Neural cell (in vitro differentiated cells): ENCODE results near the gene ARHGAP18. TPM values are rescaled to one million over a fixed set of nuclear protein-coding genes. Genes with fewer than 3 reads are reported as not detected.

Source experiments
- H2AFZ ChIP-seq: fragments of 200-600, 300-800 bp; sonication (generic), shearing (Covaris generic); 2 replicates; pipeline ENCODE4 v1.6.0; 2014; ENCODE audit warnings: low read depth, mild to moderate bottlenecking, antibody characterized with exemption, low read length, moderate library complexity
- H3F3A ChIP-seq: fragments of 200-600 bp; shearing (Covaris generic); 2 replicates; pipeline ENCODE4 v1.6.1; 2016; ENCODE audit warnings: mild to moderate bottlenecking, moderate library complexity, mixed read lengths, antibody characterized with exemption, low read length; ENCODE audit not compliant: insufficient read depth, poor library complexity, severe bottlenecking
- H3K27ac ChIP-seq: fragments of 200-600, 300-800 bp; sonication (generic), shearing (Covaris generic); 2 replicates; pipeline ENCODE4 v1.5.1; 2014; ENCODE audit warnings: mild to moderate bottlenecking, low read length, moderate library complexity
- H3K27me3 ChIP-seq: fragments of 300-800, 200-600 bp; sonication (generic), shearing (Covaris generic); 2 replicates; pipeline ENCODE4 v1.6.0; 2014; ENCODE audit warnings: mild to moderate bottlenecking, low read depth, low read length, moderate library complexity; ENCODE audit not compliant: insufficient read depth
- H3K36me3 ChIP-seq: fragments of 300-800, 200-600 bp; sonication (generic), shearing (Covaris generic); 2 replicates; pipeline ENCODE4 v1.5.1; 2014; ENCODE audit warnings: mild to moderate bottlenecking, antibody characterized with exemption, low read length, moderate library complexity; ENCODE audit not compliant: insufficient read depth
- H3K4me2 ChIP-seq: fragments of 300-800, 200-600 bp; sonication (generic), shearing (Covaris generic); 2 replicates; pipeline ENCODE4 v1.6.0; 2014; ENCODE audit warnings: mild to moderate bottlenecking, low read length
- H3K4me3 ChIP-seq: fragments of 300-800, 200-600 bp; sonication (generic), shearing (Covaris generic); 2 replicates; pipeline ENCODE4 v1.5.1; 2014; ENCODE audit warnings: mild to moderate bottlenecking, low read length, moderate library complexity
- H3K79me2 ChIP-seq: fragments of 200-600 bp; shearing (Covaris generic); replicated peaks from 2 replicates; pipeline ENCODE4 v1.6.0; 2014; ENCODE audit warnings: mild to moderate bottlenecking, low read length, moderate library complexity; ENCODE audit not compliant: insufficient read depth
- H3K9ac ChIP-seq: fragments of 300-800, 200-600 bp; sonication (generic), shearing (Covaris generic); 2 replicates; pipeline ENCODE4 v1.6.1; 2016; ENCODE audit warnings: mild to moderate bottlenecking, low read length, mixed read lengths
- H3K9me2 ChIP-seq: fragments of 200-600 bp; shearing (Covaris generic); 2 replicates; pipeline ENCODE4 v1.6.1; 2016; ENCODE audit warnings: mild to moderate bottlenecking, low read length, mixed read lengths; ENCODE audit not compliant: insufficient read depth
- H3K9me3 ChIP-seq: fragments of 200-600, 300-800 bp; sonication (generic), shearing (Covaris generic); 2 replicates; pipeline ENCODE4 v1.6.1; 2016; ENCODE audit warnings: mild to moderate bottlenecking, mixed run types, low read length, moderate library complexity, mixed read lengths
- H4K20me1 ChIP-seq: fragments of 200-600 bp; shearing (Covaris generic); 2 replicates; pipeline ENCODE4 v1.6.1; 2016; ENCODE audit warnings: mild to moderate bottlenecking, mixed run types; ENCODE audit not compliant: insufficient read depth
- CTCF ChIP-seq: fragments of 450-650 bp; IDR thresholded peaks from 2 replicates; pipeline ENCODE4 v1.5.1; 2014; ENCODE audit warnings: antibody characterized with exemption, mild to moderate bottlenecking, moderate library complexity; ENCODE audit not compliant: poor library complexity, severe bottlenecking
- EP300 ChIP-seq: fragments of 450-650 bp; conservative IDR thresholded peaks from 2 replicates; pipeline ENCODE4 v1.6.1; 2014; ENCODE audit warnings: antibody characterized with exemption, mild to moderate bottlenecking, moderate library complexity; ENCODE audit not compliant: poor library complexity, severe bottlenecking
- EZH2 ChIP-seq: fragments of 200-600, 300-800 bp; shearing (Covaris generic), sonication (generic); IDR thresholded peaks from 2 replicates; pipeline ENCODE4 v1.6.1; 2014; ENCODE audit warnings: antibody characterized with exemption, low read length, borderline replicate concordance, mild to moderate bottlenecking; ENCODE audit not compliant: insufficient read depth, poor library complexity, severe bottlenecking
- MXI1 ChIP-seq: fragments of 450-650 bp; conservative IDR thresholded peaks from 2 replicates; pipeline ENCODE4 v1.6.1; 2014; ENCODE audit warnings: antibody characterized with exemption, mild to moderate bottlenecking; ENCODE audit not compliant: poor library complexity, severe bottlenecking
- POLR2AphosphoS5 ChIP-seq: IDR thresholded peaks from 2 replicates; pipeline ENCODE4 v1.6.1; 2012
- RAD21 ChIP-seq: fragments of 450-650 bp; conservative IDR thresholded peaks from 2 replicates; pipeline ENCODE4 v1.6.1; 2014; ENCODE audit warnings: antibody characterized with exemption, mild to moderate bottlenecking, moderate library complexity
- SMC3 ChIP-seq: fragments of 450-650 bp; conservative IDR thresholded peaks from 2 replicates; pipeline ENCODE4 v1.6.1; 2014; ENCODE audit warnings: antibody characterized with exemption, mild to moderate bottlenecking, moderate library complexity; ENCODE audit not compliant: poor library complexity
- TAF1 ChIP-seq: IDR thresholded peaks from 2 replicates; pipeline ENCODE4 v1.6.1; 2012; ENCODE audit warnings: low read depth
- polyA plus RNA-seq: library from polyadenylated mRNA; depleted of rRNA; stranded (reverse); fragments of >200 nt; gene quantifications from 2 replicates; pipeline ENCODE4 v1.2.3, GENCODE V29; 2014
- TF ChIP-seq, protein P1 (sequence below): IDR thresholded peaks from 2 replicates; pipeline ENCODE4 v1.6.1; 2012; ENCODE audit warnings: borderline replicate concordance

The ARHGAP18 gene
- polyA plus RNA-seq, 1 donor from 2014 or later: 4.7 TPM

- Histone ChIP-seq H3K27me3 (no peaks in the 10 kb centered on the region), H3K36me3 (no peaks in the 10 kb centered on the region), H3K9ac (no peak overlapping the region), H3K9me3 (no peaks in the 10 kb centered on the region), H2AFZ (no peak overlapping the region), H3K79me2 (no peaks in the 10 kb centered on the region), H3F3A (no peaks in the 10 kb centered on the region), H3K9me2 (no peaks in the 10 kb centered on the region), H3K4me3 (no peak overlapping the region), H3K4me2 (no peak overlapping the region), H3K27ac (no peak overlapping the region), H4K20me1 (no peaks in the 10 kb centered on the region)
- TF ChIP-seq, protein P1, sequence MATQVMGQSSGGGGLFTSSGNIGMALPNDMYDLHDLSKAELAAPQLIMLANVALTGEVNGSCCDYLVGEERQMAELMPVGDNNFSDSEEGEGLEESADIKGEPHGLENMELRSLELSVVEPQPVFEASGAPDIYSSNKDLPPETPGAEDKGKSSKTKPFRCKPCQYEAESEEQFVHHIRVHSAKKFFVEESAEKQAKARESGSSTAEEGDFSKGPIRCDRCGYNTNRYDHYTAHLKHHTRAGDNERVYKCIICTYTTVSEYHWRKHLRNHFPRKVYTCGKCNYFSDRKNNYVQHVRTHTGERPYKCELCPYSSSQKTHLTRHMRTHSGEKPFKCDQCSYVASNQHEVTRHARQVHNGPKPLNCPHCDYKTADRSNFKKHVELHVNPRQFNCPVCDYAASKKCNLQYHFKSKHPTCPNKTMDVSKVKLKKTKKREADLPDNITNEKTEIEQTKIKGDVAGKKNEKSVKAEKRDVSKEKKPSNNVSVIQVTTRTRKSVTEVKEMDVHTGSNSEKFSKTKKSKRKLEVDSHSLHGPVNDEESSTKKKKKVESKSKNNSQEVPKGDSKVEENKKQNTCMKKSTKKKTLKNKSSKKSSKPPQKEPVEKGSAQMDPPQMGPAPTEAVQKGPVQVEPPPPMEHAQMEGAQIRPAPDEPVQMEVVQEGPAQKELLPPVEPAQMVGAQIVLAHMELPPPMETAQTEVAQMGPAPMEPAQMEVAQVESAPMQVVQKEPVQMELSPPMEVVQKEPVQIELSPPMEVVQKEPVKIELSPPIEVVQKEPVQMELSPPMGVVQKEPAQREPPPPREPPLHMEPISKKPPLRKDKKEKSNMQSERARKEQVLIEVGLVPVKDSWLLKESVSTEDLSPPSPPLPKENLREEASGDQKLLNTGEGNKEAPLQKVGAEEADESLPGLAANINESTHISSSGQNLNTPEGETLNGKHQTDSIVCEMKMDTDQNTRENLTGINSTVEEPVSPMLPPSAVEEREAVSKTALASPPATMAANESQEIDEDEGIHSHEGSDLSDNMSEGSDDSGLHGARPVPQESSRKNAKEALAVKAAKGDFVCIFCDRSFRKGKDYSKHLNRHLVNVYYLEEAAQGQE: no peak
- TF ChIP-seq MXI1: no peak
- no peak for TF ChIP-seq TAF1
- TF ChIP-seq CTCF: no peak
- no peak for TF ChIP-seq EP300
- no peak for TF ChIP-seq RAD21
- TF ChIP-seq SMC3: no peak
- TF ChIP-seq POLR2AphosphoS5: no peak
- no peak for TF ChIP-seq EZH2
Observed at GRCh38 chr6:129696028-129696418, 14.0 kb downstream of the ARHGAP18 start.

GRCh38 chr6:129695373-129696027 lies 14.5 kb downstream of the ARHGAP18 start:
- Histone ChIP-seq H3K79me2 (no peaks in the 10 kb centered on the region), H2AFZ (no peak overlapping the region), H3K4me2 (no peak overlapping the region)

More at GRCh38 chr6:129695373-129696027, 14.5 kb downstream of the ARHGAP18 start:
- H3K36me3 ChIP-seq: no peaks in the 10 kb centered on the region
- no peaks in the 10 kb centered on the region for H3K27me3 ChIP-seq
- H3K27ac ChIP-seq: no peak overlapping the region
- no peak overlapping the region for H3K9ac ChIP-seq
- H3K9me3 ChIP-seq: no peaks in the 10 kb centered on the region
- no peaks in the 10 kb centered on the region for H4K20me1 ChIP-seq
- no peak overlapping the region for H3K4me3 ChIP-seq
- H3K9me2 ChIP-seq: no peaks in the 10 kb centered on the region
- H3F3A ChIP-seq: no peaks in the 10 kb centered on the region
- TF ChIP-seq EZH2: no peak
- no peak for TF ChIP-seq EP300
- TF ChIP-seq CTCF: no peak
- TF ChIP-seq POLR2AphosphoS5: no peak
- TF ChIP-seq, protein P1: no peak
- no peak for TF ChIP-seq TAF1
- no peak for TF ChIP-seq MXI1
- no peak for TF ChIP-seq SMC3
- no peak for TF ChIP-seq RAD21
